Measurements from ENCODE around the gene PROX2.

PROX2 gene

GRCh38 chr14:74834692-74835392, 41.1 kb downstream of the PROX2 start:
- H3K4me3 ChIP-seq (ENCODE audit: low read depth, low read length): no peak overlapping the region
- no peaks in the 10 kb centered on the region for H3K9me3 ChIP-seq (ENCODE audit: control insufficient read depth, insufficient read depth, low read length)
- H3K9ac ChIP-seq (ENCODE audit: low read depth, low read length): no peak overlapping the region
- no peaks in the 10 kb centered on the region for H3K4me1 ChIP-seq (ENCODE audit: control insufficient read depth, insufficient read depth, low read length)
- no peaks in the 10 kb centered on the region for H3K27me3 ChIP-seq (ENCODE audit: control insufficient read depth, insufficient read depth, low read length)
- no peaks in the 10 kb centered on the region for H3K36me3 ChIP-seq (ENCODE audit: control insufficient read depth, insufficient read depth, low read length)

GRCh38 chr14:74832849-74833248, 43.1 kb downstream of the PROX2 start:
- H3K4me1 ChIP-seq (ENCODE audit: control insufficient read depth, insufficient read depth, low read length): no peaks in the 10 kb centered on the region
- H3K4me3 ChIP-seq (ENCODE audit: low read depth, low read length): no peak overlapping the region
- no peak overlapping the region for H3K9ac ChIP-seq (ENCODE audit: low read depth, low read length)
- no peaks in the 10 kb centered on the region for H3K36me3 ChIP-seq (ENCODE audit: control insufficient read depth, insufficient read depth, low read length)
- H3K9me3 ChIP-seq (ENCODE audit: control insufficient read depth, insufficient read depth, low read length): no peaks in the 10 kb centered on the region
- H3K27me3 ChIP-seq (ENCODE audit: control insufficient read depth, insufficient read depth, low read length): no peaks in the 10 kb centered on the region

GRCh38 chr14:74829251-74829650, 46.7 kb downstream of the PROX2 start:
- no peaks in the 10 kb centered on the region for H3K4me1 ChIP-seq (ENCODE audit: control insufficient read depth, insufficient read depth, low read length)
- H3K36me3 ChIP-seq (ENCODE audit: control insufficient read depth, insufficient read depth, low read length): no peaks in the 10 kb centered on the region
- H3K27me3 ChIP-seq (ENCODE audit: control insufficient read depth, insufficient read depth, low read length): no peaks in the 10 kb centered on the region
- no peak overlapping the region for H3K4me3 ChIP-seq (ENCODE audit: low read depth, low read length)
- H3K9me3 ChIP-seq (ENCODE audit: control insufficient read depth, insufficient read depth, low read length): no peaks in the 10 kb centered on the region
- no peak overlapping the region for H3K9ac ChIP-seq (ENCODE audit: low read depth, low read length)

- H3K27me3 ChIP-seq (ENCODE audit: control insufficient read depth, insufficient read depth, low read length): no peaks in the 10 kb centered on the region
- H3K9ac ChIP-seq (ENCODE audit: low read depth, low read length): no peak overlapping the region
- no peaks in the 10 kb centered on the region for H3K9me3 ChIP-seq (ENCODE audit: control insufficient read depth, insufficient read depth, low read length)
- H3K4me1 ChIP-seq (ENCODE audit: control insufficient read depth, insufficient read depth, low read length): no peaks in the 10 kb centered on the region
- H3K4me3 ChIP-seq (ENCODE audit: low read depth, low read length): no peak overlapping the region
- H3K36me3 ChIP-seq (ENCODE audit: control insufficient read depth, insufficient read depth, low read length): no peaks in the 10 kb centered on the region
These were observed 49.4 kb downstream of the PROX2 start for GRCh38 chr14:74826574-74826973.
